Measurements from ENCODE around the gene GGN. TPM values are rescaled to one million over a fixed set of nuclear protein-coding genes. Genes with fewer than 3 reads are reported as not detected.

Gene GGN
- polyA plus RNA-seq, 1 donor (not counting 4 experiments of a cell fraction or from before 2014, with no cell fraction given): not detected

- no peak overlapping the region for H3K4me2 ChIP-seq (ENCODE audit: control insufficient read depth, extremely low read depth, insufficient read depth, low read depth, low read length)
- no peaks in the 10 kb centered on the region for H3K9me3 ChIP-seq (ENCODE audit: control insufficient read depth, low read depth, low read length)
- peaks cover 21% of the 10 kb centered on the region for H3K4me1 ChIP-seq (ENCODE audit: control insufficient read depth, extremely low read depth, insufficient read depth, low read length)
- H3K79me2 ChIP-seq (ENCODE audit: control insufficient read depth, insufficient read depth, low read length): peaks cover 7% of the 10 kb centered on the region
- DNase-seq (ENCODE audit: low read depth, low spot score): no peak
- H3K36me3 ChIP-seq (ENCODE audit: control insufficient read depth in 2 of 2, extremely low read depth in 1 of 2, insufficient read depth in 2 of 2, low read length in 2 of 2): peaks cover 15 to 38% of the 10 kb centered on the region in 2 experiments
- no peak overlapping the region for H2AFZ ChIP-seq (ENCODE audit: control insufficient read depth, low read length)
- H3K27me3 ChIP-seq (ENCODE audit: control insufficient read depth, extremely low read depth, insufficient read depth, low read length): no peaks in the 10 kb centered on the region
- no peak for TF ChIP-seq EZH2 (IDR thresholded peaks at IDR 0.05; ENCODE audit: low read length)
- TF ChIP-seq, protein P1, sequence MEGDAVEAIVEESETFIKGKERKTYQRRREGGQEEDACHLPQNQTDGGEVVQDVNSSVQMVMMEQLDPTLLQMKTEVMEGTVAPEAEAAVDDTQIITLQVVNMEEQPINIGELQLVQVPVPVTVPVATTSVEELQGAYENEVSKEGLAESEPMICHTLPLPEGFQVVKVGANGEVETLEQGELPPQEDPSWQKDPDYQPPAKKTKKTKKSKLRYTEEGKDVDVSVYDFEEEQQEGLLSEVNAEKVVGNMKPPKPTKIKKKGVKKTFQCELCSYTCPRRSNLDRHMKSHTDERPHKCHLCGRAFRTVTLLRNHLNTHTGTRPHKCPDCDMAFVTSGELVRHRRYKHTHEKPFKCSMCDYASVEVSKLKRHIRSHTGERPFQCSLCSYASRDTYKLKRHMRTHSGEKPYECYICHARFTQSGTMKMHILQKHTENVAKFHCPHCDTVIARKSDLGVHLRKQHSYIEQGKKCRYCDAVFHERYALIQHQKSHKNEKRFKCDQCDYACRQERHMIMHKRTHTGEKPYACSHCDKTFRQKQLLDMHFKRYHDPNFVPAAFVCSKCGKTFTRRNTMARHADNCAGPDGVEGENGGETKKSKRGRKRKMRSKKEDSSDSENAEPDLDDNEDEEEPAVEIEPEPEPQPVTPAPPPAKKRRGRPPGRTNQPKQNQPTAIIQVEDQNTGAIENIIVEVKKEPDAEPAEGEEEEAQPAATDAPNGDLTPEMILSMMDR (optimal IDR thresholded peaks at IDR 0.05 in 1 of 3, IDR thresholded peaks at IDR 0.05 in 1 of 3, conservative IDR thresholded peaks at IDR 0.05 in 1 of 3; ENCODE audit: extremely low read depth in 1 of 3, insufficient read depth in 2 of 3, low read length in 3 of 3): peak in 1 of 3 experiments; percentile 1
- H3K4me3 ChIP-seq (ENCODE audit: control insufficient read depth in 2 of 3, extremely low read depth in 1 of 3, insufficient read depth in 2 of 3, low read depth in 1 of 3, low read length in 3 of 3): no peak overlapping the region
- no peak overlapping the region for H3K27ac ChIP-seq (ENCODE audit: control insufficient read depth, insufficient read depth, low read length)
- peaks cover 6% of the 10 kb centered on the region for H3K9me1 ChIP-seq (ENCODE audit: control insufficient read depth, extremely low read depth, insufficient read depth, low read length)
- no peak for FAIRE-seq
- H3K9ac ChIP-seq (ENCODE audit: control insufficient read depth, extremely low read depth, insufficient read depth, low read length): no peak overlapping the region
- H4K20me1 ChIP-seq (ENCODE audit: control insufficient read depth, extremely low read depth, insufficient read depth, low read length): peaks cover 14% of the 10 kb centered on the region
- dilution Hi-C loops (cut with MboI; ENCODE audit: extremely low pct_ligation_motif_present, low sequenced_read_pairs): no loop called here
Measured at GRCh38 chr19:38385057-38385803, 2.6 kb downstream of the GGN start.

GRCh38 chr19:38384209-38385027, 3.4 kb downstream of the GGN start:
- Histone ChIP-seq H4K20me1 (ENCODE audit: control insufficient read depth, extremely low read depth, insufficient read depth, low read length) (peaks cover 14% of the 10 kb centered on the region), H2AFZ (ENCODE audit: control insufficient read depth, low read length) (no peak overlapping the region), H3K36me3 (ENCODE audit: control insufficient read depth in 2 of 2, extremely low read depth in 1 of 2, insufficient read depth in 2 of 2, low read length in 2 of 2) (peaks cover 18 to 40% of the 10 kb centered on the region in 2 experiments), H3K9ac (ENCODE audit: control insufficient read depth, extremely low read depth, insufficient read depth, low read length) (no peak overlapping the region), H3K79me2 (ENCODE audit: control insufficient read depth, insufficient read depth, low read length) (peaks cover 5% of the 10 kb centered on the region), H3K27me3 (ENCODE audit: control insufficient read depth, extremely low read depth, insufficient read depth, low read length) (no peaks in the 10 kb centered on the region), H3K27ac (ENCODE audit: control insufficient read depth, insufficient read depth, low read length) (no peak overlapping the region), H3K9me3 (ENCODE audit: control insufficient read depth, low read depth, low read length) (no peaks in the 10 kb centered on the region), H3K9me1 (ENCODE audit: control insufficient read depth, extremely low read depth, insufficient read depth, low read length) (peaks cover 3% of the 10 kb centered on the region), H3K4me3 (ENCODE audit: control insufficient read depth in 2 of 3, extremely low read depth in 1 of 3, insufficient read depth in 2 of 3, low read depth in 1 of 3, low read length in 3 of 3) (no peak overlapping the region), H3K4me2 (ENCODE audit: control insufficient read depth, extremely low read depth, insufficient read depth, low read depth, low read length) (no peak overlapping the region), H3K4me1 (ENCODE audit: control insufficient read depth, extremely low read depth, insufficient read depth, low read length) (peaks cover 21% of the 10 kb centered on the region)
- TF ChIP-seq, protein P1 (optimal IDR thresholded peaks at IDR 0.05 in 1 of 3, IDR thresholded peaks at IDR 0.05 in 1 of 3, conservative IDR thresholded peaks at IDR 0.05 in 1 of 3; ENCODE audit: extremely low read depth in 1 of 3, insufficient read depth in 2 of 3, low read length in 3 of 3): peak; percentile 32 to 56 (median 54)
- no peak for TF ChIP-seq EZH2 (IDR thresholded peaks at IDR 0.05; ENCODE audit: low read length)
- FAIRE-seq (no peak), DNase-seq (ENCODE audit: low read depth, low spot score) (no peak)
- dilution Hi-C loops (cut with MboI; ENCODE audit: extremely low pct_ligation_motif_present, low sequenced_read_pairs): no loop called here
